Stimulated activated CD8-positive, alpha-beta memory T cell treated with anti-CD3 and anti-CD28 coated beads, Interleukin-7, amount 100 ng/mL, for 24 hours (primary cell): ENCODE data around the gene GJA10.

ENCODE experiments used
- DNase-seq: peaks from one replicate; pipeline ENCODE4 v3.0.0-alpha.2; 2020; ENCODE audit warnings: low read depth

GJA10 gene

GRCh38 chr6:89917216-89917615 lies 22.9 kb downstream of the GJA10 start:
- no peak for DNase-seq

GRCh38 chr6:89917801-89918366 lies 23.6 kb downstream of the GJA10 start:
- no peak for DNase-seq

- DNase-seq, result no peak
Measured at GRCh38 chr6:89921197-89921596, 26.9 kb downstream of the GJA10 start.

GRCh38 chr6:89921691-89922090 lies 27.4 kb downstream of the GJA10 start:
- no peak for DNase-seq

DNA sequence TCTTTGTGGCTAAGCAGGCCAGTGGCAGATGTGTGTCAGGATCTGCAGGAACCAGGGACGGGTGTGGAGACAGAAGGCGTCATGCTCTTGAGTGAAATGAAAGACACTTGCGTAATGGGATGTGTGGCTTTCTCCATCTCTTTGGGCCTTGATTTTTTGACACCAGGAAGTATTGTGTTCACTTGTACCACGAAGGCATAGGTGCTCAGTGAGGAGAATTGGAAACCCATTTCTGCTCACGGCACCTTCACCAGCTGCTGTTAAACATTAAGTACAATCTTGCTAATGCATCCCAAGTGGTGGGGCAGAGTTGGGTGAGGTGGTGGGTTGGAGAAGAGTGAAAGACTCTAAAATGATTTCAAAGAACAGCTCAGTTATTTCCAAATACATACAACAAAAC lies 30.0 kb downstream of the GJA10 start:
- no peak for DNase-seq

GRCh38 chr6:89925826-89926225 lies 31.6 kb downstream of the GJA10 start:
- no peak for DNase-seq

GRCh38 chr6:89927264-89927663 lies 33.0 kb downstream of the GJA10 start:
- no peak for DNase-seq

DNA sequence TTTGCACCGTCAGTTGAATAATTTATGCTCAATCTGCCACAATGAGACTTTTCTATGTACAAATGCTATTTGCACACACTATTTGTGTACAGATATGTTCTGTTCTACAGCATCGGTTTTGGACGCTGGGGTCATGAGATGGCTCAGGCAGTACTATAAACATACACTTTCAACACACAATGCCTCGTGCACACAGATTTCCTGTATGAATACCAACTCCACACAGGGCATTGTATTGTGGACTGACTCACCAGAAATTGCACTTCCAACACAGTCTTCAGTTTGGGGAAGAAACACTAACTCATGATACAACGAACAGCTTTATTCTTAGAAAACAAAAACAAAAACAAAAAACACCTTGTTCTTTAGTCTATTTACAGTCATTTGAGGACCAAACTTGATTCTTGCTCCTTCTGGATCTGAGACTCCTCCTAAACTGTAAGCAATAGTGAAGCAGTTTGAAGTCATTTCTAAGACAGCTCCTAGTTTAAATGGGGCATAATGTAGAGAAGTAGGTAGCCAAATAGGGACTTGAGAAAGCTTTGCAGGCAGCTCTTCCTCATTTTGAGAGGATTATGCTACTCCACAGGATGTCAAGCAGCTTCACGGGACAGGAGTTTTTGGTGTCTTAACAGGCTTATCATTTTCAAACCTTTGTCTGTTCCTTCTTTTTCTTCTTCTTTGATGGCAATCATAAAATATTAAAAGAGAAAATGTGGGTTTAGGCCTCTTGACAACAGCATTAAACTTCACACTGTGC lies 33.7 kb downstream of the GJA10 start:
- no peak for DNase-seq

- no peak for DNase-seq
Measured at GRCh38 chr6:89928604-89929003, 34.3 kb downstream of the GJA10 start.

DNA sequence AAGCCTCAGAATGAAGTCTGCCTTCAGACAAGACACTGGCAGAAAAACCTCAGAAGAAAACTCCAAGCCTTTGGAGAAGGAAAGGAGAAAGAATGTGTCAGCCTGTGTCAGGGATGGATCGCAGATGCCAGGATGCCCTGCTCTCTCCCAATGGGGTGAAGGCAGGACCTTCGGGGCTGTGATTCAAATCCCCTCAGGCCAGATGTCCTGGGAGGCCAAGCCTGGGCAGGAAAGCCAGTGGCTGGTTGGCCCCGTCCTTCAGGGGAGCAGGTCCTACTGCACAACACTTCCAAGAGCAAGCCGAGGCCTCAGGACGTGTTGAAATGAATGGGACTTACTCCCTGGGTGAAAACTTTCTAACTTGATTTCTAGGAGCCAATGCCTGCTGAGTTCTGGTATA lies 36.5 kb downstream of the GJA10 start:
- DNase-seq, result no peak

- DNase-seq, result no peak
Measured at GRCh38 chr6:89932245-89932802, 38.1 kb downstream of the GJA10 start.

DNA sequence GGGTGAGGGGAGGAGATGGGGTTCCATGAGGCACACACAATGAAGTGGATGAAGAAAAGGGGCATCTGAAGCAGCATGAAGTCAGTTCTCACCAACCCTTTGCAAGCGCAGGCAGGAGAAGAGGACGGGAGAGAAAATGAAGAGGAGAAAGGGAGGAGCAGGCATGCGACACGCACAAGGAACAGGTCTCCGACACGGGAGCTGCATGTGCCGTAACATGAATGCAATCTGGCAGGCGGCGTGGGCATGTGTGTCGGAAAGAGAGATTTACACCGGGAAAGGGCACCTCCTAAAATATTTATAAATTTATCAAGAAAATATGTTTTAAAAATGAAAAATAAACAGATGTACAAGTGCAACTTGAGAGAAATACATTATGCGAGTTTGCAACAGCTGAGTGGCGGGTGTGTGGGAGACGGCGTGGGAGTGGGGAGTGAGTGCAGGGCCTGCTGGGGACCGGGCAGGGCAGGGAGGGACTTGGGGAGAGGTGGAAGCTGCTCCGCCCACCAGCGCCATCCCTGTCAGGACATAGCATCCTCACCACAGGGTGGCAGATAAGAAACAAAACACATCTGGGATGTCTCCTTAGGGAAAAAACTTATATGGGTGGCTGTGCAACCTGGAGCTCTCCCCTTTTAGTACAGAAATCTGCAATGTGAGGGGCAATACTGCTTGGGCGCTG lies 40.6 kb downstream of the GJA10 start:
- no peak for DNase-seq

DNA sequence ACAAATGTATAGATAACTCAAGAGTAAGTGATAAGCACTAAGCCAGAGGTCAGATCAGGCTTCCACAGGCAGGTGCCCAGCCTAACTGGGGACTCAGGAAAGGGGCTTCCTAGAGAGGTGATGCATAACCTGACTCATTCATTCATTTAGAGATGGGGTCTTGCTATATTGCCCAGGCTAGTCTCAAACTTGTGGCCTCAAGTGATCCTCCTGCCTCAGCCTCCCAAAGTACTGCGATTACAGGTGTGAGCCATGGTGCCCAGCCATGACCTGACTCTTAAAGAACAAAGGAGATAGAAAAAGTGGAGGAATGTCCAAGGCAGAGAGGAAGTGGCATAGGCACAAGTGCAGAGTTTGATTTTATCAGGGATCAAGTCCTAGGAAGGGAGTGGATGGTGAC lies 41.9 kb downstream of the GJA10 start:
- no peak for DNase-seq

DNA sequence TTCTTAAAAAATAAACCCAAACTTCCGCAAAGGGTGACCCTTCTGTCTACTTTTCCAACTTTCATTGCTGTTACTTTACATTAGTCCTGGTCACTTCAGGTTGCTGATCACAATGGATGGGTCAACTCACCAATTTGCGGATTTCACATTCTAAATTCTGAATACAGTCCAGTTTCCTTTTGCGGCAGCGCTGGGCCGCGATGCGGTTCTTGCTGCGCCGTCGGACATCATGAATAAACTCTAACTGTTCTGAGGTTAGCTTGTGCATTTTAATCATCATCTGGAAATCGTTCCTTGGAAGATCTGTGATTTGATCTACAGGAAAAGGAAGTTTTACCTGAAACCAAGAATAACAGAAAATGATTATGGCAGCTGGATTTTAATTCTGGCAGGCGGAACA lies 43.7 kb downstream of the GJA10 start:
- DNase-seq, result no peak

DNA sequence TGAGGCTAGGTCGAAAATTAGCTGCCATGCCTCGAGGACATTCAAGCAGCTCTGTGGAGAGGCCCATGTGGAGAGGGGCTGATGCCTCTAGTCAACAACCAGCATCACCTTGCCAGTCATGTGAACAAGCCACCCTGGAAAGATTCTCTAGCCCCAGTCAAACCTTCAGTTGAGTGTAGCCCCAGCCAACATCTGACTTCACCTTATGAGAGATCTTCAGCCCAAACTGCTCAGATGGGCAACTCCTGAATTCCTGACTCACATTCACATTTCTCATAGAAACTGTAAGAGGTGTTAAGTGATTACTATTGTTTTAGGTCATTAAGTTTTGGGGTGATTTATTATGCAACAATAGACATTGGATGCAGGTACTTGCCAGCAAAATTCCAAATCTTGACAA lies 44.9 kb downstream of the GJA10 start:
- DNase-seq, result no peak

- no peak for DNase-seq
Measured at GRCh38 chr6:89940225-89941027, 46.2 kb downstream of the GJA10 start.

GRCh38 chr6:89941031-89941762 lies 46.9 kb downstream of the GJA10 start:
- DNase-seq, result no peak

GRCh38 chr6:89941763-89942497 lies 47.7 kb downstream of the GJA10 start:
- no peak for DNase-seq

DNA sequence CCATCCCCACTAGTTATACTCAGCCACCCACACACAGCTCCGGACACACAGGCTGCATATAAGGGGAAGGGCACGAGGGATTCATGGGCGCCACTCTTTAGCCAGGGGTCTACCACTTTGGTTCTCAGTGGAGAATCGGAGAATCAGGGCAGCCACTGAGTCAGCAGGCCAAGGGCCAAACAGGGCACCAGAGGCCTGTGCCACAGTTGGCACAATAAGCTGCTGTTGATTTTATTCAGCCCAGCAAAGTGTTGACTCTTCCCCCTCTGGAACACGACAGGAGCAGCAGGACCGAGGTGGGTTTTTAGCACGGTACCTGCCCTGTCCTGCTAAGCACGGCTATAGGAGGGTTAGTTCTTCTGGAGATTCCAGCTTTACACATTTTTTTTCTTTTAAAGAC lies 48.3 kb downstream of the GJA10 start:
- DNase-seq, result no peak

- no peak for DNase-seq
Measured at GRCh38 chr6:89944181-89944755, 50.0 kb downstream of the GJA10 start.
